Hematopoietic multipotent progenitor cell treated with erythropoietin and hydrocortisone succinate and interleukin-3 and kit ligand, for 17 days (in vitro differentiated cells): ENCODE data around the gene GOPC.
A peak's percentile ranks its signal among the peaks of the same experiment; 100 is the strongest.

ENCODE experiments used
- DNase-seq: peaks from one replicate; pipeline ENCODE4 v3.0.0-alpha.2; 2015; ENCODE audit warnings: low spot score

The GOPC gene

DNA sequence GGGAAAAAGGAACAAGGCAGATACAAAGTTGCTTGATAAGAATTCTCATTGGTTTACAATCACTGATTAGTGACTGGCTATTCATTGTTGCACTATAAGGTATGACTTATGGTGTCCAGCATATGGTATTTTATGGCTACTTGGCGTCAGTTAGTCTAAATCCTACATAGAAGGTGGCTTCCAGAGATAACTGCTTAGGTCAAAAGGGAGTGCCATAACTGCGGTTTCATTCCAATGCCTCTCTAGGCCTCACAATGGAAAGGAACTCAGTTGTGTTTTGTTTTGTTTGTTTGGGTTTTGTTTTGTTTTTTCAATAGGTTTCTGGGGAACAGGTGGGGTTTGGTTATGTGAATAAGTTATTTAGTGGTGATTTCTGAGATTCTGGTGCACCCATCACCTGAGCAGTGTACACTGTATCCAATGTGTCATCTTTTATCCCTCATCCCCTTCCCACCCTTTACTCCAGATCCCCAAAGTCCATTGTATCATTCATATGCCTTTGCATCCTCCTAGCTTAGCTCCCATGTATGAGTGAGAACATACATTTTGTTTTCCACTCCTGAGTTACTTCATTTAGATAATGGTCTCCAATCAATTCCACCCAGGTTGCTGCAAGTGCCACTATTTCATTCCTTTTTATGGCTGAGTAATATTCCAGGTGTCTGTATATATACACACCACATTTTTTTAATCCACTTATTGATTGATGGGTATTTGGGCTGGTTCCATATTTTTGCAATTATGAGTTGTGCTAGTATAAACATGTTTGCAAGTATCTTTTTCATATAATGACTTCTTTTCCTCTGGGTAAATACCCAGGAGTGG is 7.0 kb downstream of the GOPC start:
- DNase-seq: no peak

DNA sequence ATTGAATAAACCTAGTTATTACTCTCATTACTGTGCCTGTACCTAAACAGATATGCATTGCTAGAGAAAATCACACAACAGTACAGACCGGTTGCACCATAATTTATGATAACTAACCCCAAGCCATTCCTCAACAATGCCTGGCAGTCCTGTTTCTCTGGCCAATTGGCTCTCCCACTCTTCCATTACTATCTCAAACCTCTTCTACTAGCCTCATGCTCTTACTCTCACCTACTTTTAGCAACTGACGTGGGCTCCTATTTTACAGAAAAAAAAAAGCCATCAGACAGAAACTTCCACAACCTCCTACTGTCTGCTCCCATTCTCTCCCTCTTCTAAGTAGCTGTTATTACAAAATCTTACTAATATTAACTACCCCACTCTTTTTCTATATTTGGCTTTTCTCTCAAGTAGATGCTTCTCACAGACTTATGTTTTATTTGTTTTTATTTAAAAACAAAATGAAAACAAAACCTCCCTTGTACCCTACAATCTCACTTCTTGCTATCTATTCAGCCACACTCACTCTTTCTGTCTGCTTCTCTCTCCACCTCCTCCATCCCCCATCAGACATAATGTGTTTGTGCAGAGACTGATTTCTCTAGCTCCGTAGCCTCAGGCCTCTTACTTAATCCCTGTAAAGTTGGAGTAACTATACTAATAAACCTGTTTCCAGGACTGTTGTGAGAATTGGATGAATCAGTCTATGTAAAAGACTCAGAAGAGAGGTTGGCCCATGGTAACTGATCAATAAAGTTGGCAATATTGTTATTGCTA is 9.1 kb downstream of the GOPC start:
- no peak for DNase-seq

DNA sequence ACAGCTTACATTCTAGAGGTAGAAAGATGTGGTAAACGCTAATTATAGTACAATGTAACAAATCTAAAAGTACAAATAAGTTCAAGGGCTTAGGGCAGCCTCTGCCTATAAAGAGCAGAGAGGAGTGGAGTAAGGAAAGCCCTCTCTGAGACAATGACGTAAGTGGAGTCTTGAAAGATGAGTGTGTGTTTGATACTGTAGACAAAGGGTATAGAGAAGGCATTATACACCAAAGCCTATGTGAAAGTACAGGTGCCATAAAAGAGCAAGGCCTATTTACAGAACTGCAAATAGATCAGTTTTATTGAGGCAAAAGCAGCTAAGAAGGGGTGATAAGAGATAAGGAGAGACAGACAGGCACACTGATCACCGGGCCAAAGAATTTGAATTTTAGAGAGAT is 10.9 kb downstream of the GOPC start:
- DNase-seq: no peak

- DNase-seq: no peak
These were observed 11.9 kb downstream of the GOPC start for GRCh38 chr6:117590447-117590846.

DNA sequence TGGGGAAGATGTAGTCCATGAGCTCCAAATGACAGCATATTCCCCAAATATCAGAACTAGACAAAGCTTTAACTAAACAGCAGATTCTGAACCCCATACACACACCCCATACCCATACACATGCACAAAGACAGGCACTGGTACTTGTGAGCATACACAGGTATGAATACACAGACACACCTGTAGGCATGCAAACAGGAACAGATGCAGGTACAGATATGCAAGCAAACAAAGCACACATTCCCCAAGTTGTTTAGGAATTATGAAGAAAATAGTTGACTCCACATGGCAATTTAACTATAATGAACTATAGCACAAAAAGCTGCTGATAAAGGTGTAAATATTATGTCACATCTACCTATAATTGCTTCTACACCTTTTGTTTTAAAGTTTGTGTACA is 16.7 kb downstream of the GOPC start:
- DNase-seq: no peak

DNA sequence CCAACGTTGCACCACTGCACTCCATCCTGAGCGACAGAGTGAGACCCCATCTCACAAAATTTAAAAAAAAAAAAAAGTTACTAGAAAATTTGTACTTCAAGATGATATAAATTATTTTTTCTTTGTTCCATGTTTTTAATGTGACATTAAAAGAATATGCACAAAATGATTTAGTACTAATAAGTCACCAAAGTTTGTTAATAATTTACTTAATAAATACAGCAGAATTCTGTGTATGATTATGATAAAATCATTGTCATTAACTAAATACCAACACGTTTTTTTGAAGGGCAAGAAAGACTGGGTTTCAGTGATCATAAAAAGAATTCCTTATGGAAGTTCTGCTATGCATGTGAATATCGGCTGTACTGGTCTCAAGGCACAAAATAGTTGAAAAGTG is 28.1 kb downstream of the GOPC start:
- DNase-seq: no peak

- no peak for DNase-seq
These were observed 29.2 kb downstream of the GOPC start for GRCh38 chr6:117573006-117573680.

DNA sequence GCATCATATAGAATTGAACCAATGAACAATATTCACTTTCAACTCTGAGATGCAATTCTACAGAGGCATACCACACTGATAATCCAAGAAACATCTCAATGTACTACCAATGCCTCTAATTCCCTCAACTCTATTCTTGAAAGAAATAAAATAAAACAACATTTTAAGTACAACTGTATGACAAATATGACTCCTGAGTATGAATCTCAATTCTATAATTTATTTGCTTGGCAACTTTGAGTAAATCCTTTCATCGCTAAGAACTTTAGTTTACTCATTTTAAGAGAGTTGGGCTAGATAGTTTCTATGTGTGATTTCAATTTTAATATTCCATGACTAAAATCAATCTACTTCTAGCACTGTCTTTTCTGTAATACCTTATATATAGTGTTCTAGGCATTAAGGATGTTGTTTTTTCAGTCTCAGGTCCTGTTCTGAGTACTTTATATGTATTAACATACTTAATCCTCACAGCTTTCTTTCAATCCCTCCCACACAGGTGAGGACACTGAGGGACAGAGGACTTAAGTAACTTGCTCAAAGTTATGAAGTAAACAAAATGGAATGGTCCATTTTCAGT is 33.4 kb downstream of the GOPC start:
- DNase-seq: no peak

GRCh38 chr6:117568247-117568646 is 34.1 kb downstream of the GOPC start:
- no peak for DNase-seq

GRCh38 chr6:117564681-117565080 is 37.6 kb downstream of the GOPC start:
- no peak for DNase-seq

GRCh38 chr6:117561128-117561527 is 41.2 kb downstream of the GOPC start:
- no peak for DNase-seq

DNA sequence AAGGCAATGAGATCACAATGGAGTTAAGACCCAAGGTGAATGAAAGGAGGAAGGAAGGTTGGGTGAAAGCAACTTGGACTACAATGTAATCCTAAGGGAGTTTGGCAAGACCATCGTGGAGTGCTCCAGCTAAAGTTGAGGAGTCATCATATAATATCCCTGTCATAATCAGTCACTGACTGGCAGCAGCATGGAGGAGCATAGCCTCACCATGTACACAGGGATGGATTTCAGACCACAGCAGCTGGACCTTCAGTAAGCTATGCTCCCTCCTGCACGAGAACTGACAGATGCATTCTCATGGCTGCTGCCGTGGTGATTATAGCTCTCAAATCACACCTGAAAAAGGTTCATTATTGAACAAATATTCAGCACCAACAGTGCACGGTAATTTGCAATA is 43.0 kb downstream of the GOPC start:
- no peak for DNase-seq

- DNase-seq: no peak
These were observed 43.5 kb downstream of the GOPC start for GRCh38 chr6:117558818-117559217.

DNA sequence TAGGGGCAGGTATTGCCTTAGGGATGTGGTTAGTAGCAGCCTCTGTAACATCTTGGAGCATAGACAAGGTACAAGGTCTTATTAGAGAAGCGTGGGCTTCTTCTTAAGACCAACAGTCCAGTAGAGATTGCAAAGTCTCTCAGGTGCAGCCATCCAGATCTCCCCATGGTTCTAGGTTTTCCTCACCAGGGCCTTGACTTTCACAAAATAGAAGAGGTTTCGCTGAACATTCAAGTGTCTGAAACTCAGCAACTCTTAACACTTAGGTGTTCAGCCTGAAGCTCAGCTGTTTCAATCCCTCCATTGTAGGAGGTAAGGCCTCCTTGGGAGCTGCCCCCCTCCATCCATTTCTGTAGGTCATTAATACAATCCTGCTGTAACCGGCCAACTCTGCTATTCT is 44.4 kb downstream of the GOPC start:
- no peak for DNase-seq

DNA sequence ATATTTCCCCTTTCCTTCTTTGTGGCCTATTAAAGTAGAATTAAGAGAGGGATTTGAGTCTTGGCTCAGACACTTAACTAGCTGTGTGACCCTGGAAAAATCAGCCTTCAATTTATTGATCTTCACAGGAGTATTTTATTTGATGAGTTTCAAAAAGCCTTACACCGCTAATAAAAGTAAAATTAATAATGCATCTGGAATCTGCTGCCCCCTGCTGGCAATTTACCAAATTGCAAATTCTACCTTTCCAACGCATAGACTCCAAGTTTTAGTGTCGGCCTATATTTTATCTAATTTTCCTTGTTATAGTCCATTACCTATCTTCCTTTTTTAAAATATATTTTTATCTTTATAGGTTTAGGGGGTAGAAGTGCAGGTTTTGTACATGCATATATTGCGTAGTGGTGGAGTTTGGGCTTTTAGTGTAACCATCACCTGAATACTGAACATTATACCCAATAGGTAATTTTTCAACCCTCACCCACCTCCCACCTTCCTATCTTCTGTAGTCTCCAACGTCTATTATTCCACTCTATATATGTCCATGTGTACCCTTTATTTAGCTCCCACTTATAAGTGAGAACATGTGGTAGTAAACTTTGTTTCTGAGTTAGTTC is 46.3 kb downstream of the GOPC start:
- peak; percentile 68 for DNase-seq

DNA sequence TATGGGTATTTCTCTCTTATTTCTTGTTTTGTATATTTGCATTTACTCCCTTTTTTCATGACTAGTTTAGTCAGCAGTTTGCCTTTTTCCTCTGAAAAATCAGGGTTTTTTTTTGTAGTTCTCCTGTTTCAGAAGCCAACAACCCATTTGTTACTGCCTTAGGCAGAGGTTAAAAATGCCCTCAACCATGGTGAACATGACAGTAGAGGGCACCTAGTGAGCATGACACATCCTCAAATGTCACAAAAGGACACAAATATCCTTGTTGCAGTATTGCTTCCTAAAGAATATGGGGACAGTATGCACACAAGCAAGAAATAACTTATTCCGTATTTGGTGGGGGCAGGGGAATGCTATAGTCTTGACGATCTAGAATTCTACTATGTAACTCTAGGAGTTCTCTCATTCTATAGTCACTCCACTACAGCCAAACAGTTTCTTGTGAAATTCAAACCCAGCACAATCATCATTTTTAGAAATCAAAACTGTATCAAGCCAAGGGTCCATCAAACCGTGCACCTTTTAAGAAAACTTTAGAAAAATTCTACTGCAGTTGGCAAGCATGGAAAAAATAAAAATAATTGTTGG is 47.0 kb downstream of the GOPC start:
- no peak for DNase-seq

DNA sequence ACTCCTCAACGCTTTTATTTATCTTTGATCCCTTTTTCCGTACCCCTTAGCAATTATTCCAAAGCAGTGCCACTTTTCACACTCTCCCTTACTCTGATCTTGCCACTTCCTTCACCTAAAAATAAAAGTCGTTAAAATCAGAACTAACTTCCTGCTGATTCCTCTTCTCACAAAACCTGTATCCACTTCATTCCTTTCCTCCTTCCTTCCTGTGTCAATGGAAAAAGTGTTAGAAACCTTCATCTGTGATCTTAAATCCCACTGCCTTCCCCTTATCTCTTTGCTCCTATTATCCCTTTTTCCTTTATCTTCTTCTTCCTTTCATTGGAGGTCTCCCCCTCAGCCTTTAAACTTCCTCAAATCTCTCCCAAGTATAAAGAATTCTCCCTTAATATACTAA is 49.2 kb downstream of the GOPC start:
- no peak for DNase-seq

DNA sequence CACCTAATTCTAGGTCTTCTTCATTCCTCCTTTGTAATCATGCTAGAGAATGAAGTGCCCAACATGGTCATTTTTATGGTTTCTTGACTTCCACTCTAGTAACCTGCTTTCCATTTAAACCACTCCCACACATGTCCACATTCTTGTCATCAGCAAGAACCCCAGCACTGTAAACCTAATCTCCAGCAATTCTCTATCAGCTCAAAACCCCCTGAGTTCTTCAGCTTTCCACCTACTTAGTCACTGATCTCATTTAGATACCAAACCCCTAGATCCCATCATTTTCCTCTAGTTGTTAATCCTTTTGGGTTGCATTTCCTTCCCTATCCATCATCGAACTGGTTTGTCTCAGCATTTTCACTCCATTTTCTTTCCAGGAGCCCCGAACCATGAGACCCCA is 49.7 kb downstream of the GOPC start:
- no peak for DNase-seq

GRCh38 chr6:117550618-117551242 is 51.6 kb downstream of the GOPC start:
- no peak for DNase-seq

DNA sequence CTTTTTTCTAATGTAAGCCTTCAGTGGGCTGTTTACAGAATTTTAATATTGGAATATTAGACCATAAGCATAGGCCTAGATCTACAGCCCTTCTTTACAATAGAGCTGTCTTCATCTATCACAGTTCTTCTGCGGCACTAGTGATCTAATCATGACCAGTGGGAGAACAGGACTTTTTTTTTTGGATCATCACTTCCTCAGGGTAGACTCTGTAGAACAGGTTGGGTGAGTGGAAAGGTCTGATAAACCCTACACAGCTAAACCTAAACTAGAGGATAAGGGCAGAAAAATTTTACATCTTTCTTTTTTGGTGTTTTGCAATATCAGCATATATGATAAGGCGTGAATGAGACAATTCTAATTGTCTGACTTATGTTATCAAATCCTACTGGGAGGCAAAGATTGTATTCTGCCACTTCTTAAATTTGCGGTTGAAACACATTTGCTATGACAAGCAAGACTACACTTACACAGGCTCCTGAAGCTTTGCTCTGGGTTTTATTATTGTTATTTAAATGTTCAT is 52.2 kb downstream of the GOPC start:
- no peak for DNase-seq

GRCh38 chr6:117549611-117550010 is 52.7 kb downstream of the GOPC start:
- no peak for DNase-seq
